ENCODE results near the gene NPHP4. TPM values are rescaled to one million over a fixed set of nuclear protein-coding genes. Genes with fewer than 3 reads are reported as not detected.

The NPHP4 gene
- 10 to 100 TPM; 11.4 to 12.6 TPM for total RNA-seq

- peak; percentile 99 for DNase-seq
- no peaks in the 10 kb centered on the region for H3K9me3 Mint-ChIP-seq
- no peaks in the 10 kb centered on the region for H3K27me3 Mint-ChIP-seq
Observed at GRCh38 chr1:5992026-5992813, at the start of gene NPHP4. TSS of gene NPHP4 (minus strand) at chr1:5992425. CDS start at chr1:5986289, 6,136 bp downstream.

GRCh38 chr1:6041432-6042062 lies 49.3 kb upstream of the NPHP4 start:
- Mint-ChIP-seq H3K9me3 (no peaks in the 10 kb centered on the region), H3K4me1 (peaks cover 23% of the 10 kb centered on the region), H3K27ac (no peak overlapping the region), H3K4me3 (no peak overlapping the region), H3K36me3 (peaks cover 16% of the 10 kb centered on the region), H3K27me3 (no peaks in the 10 kb centered on the region)
- DNase-seq = peak; percentile 30

More at GRCh38 chr1:5992026-5992813, at the start of gene NPHP4:
- H3K36me3 Mint-ChIP-seq = peaks cover 2% of the 10 kb centered on the region
- peak within 1 kb of the TSS; percentile 99 for H3K4me3 Mint-ChIP-seq
- peak within 1 kb of the TSS; percentile 92 for H3K27ac Mint-ChIP-seq
- peaks cover 20% of the 10 kb centered on the region for H3K4me1 Mint-ChIP-seq

- Mint-ChIP-seq H3K36me3 (peaks cover 17% of the 10 kb centered on the region), H3K4me3 (no peak overlapping the region), H3K27me3 (no peaks in the 10 kb centered on the region), H3K4me1 (peaks cover 27% of the 10 kb centered on the region), H3K9me3 (no peaks in the 10 kb centered on the region), H3K27ac (no peak overlapping the region)
- no peak for DNase-seq
Observed at GRCh38 chr1:6040861-6041415, 48.7 kb upstream of the NPHP4 start.

- no peak for DNase-seq
- Mint-ChIP-seq H3K9me3 (no peaks in the 10 kb centered on the region), H3K4me1 (peaks cover 30% of the 10 kb centered on the region), H3K27me3 (no peaks in the 10 kb centered on the region), H3K27ac (peak overlapping the region; percentile 11), H3K36me3 (peaks cover 20% of the 10 kb centered on the region), H3K4me3 (no peak overlapping the region)
Observed at GRCh38 chr1:6040444-6040843, 48.2 kb upstream of the NPHP4 start.

GRCh38 chr1:6039031-6039430 lies 46.8 kb upstream of the NPHP4 start:
- Mint-ChIP-seq H3K36me3 (peaks cover 27% of the 10 kb centered on the region), H3K4me1 (peaks cover 38% of the 10 kb centered on the region), H3K27ac (no peak overlapping the region), H3K27me3 (no peaks in the 10 kb centered on the region), H3K9me3 (no peaks in the 10 kb centered on the region), H3K4me3 (no peak overlapping the region)
- no peak for DNase-seq

GRCh38 chr1:6038603-6039002 lies 46.4 kb upstream of the NPHP4 start:
- Mint-ChIP-seq H3K27me3 (no peaks in the 10 kb centered on the region), H3K4me3 (no peak overlapping the region), H3K27ac (no peak overlapping the region), H3K9me3 (no peaks in the 10 kb centered on the region), H3K4me1 (peaks cover 36% of the 10 kb centered on the region), H3K36me3 (peaks cover 24% of the 10 kb centered on the region)
- DNase-seq = no peak

GRCh38 chr1:6037338-6037762 lies 45.1 kb upstream of the NPHP4 start:
- Mint-ChIP-seq H3K36me3 (peaks cover 28% of the 10 kb centered on the region), H3K4me3 (no peak overlapping the region)
- DNase-seq = peak; percentile 30

GRCh38 chr1:6035719-6036118 lies 43.5 kb upstream of the NPHP4 start:
- H3K9me3 Mint-ChIP-seq = no peaks in the 10 kb centered on the region
- no peaks in the 10 kb centered on the region for H3K27me3 Mint-ChIP-seq
- no peak overlapping the region for H3K4me3 Mint-ChIP-seq
- H3K4me1 Mint-ChIP-seq = peaks cover 59% of the 10 kb centered on the region
- no peak for DNase-seq
- peaks cover 32% of the 10 kb centered on the region for H3K36me3 Mint-ChIP-seq
- H3K27ac Mint-ChIP-seq = peak overlapping the region; percentile 10

More at GRCh38 chr1:6037338-6037762, 45.1 kb upstream of the NPHP4 start:
- H3K27me3 Mint-ChIP-seq = no peaks in the 10 kb centered on the region
- H3K9me3 Mint-ChIP-seq = no peaks in the 10 kb centered on the region
- H3K27ac Mint-ChIP-seq = peak overlapping the region; percentile 16
- peaks cover 46% of the 10 kb centered on the region for H3K4me1 Mint-ChIP-seq

- Mint-ChIP-seq H3K4me1 (peaks cover 63% of the 10 kb centered on the region), H3K36me3 (peaks cover 36% of the 10 kb centered on the region), H3K27me3 (no peaks in the 10 kb centered on the region), H3K9me3 (no peaks in the 10 kb centered on the region), H3K4me3 (no peak overlapping the region), H3K27ac (peak overlapping the region; percentile 10)
- no peak for DNase-seq
Observed at GRCh38 chr1:6035303-6035702, 43.1 kb upstream of the NPHP4 start.

- Mint-ChIP-seq H3K4me3 (no peak overlapping the region), H3K27me3 (no peaks in the 10 kb centered on the region), H3K9me3 (no peaks in the 10 kb centered on the region), H3K36me3 (peaks cover 39% of the 10 kb centered on the region), H3K4me1 (peaks cover 69% of the 10 kb centered on the region), H3K27ac (peak overlapping the region; percentile 54)
- DNase-seq = no peak
Observed at GRCh38 chr1:6034750-6035096, 42.5 kb upstream of the NPHP4 start.

- Mint-ChIP-seq H3K4me3 (no peak overlapping the region), H3K9me3 (no peaks in the 10 kb centered on the region), H3K27ac (no peak overlapping the region), H3K27me3 (no peaks in the 10 kb centered on the region), H3K4me1 (peaks cover 72% of the 10 kb centered on the region), H3K36me3 (peaks cover 42% of the 10 kb centered on the region)
- peak; percentile 43 for DNase-seq
Observed at GRCh38 chr1:6033986-6034749, 41.9 kb upstream of the NPHP4 start.

- Mint-ChIP-seq H3K9me3 (no peaks in the 10 kb centered on the region), H3K27me3 (no peaks in the 10 kb centered on the region), H3K4me1 (peaks cover 80% of the 10 kb centered on the region), H3K36me3 (peaks cover 53% of the 10 kb centered on the region), H3K4me3 (no peak overlapping the region), H3K27ac (no peak overlapping the region)
- DNase-seq = no peak
Observed at GRCh38 chr1:6033124-6033523, 40.9 kb upstream of the NPHP4 start.

- peaks cover 64% of the 10 kb centered on the region for H3K4me1 Mint-ChIP-seq
- H3K9me3 Mint-ChIP-seq = no peaks in the 10 kb centered on the region
- H3K27me3 Mint-ChIP-seq = no peaks in the 10 kb centered on the region
- H3K4me3 Mint-ChIP-seq = peak overlapping the region; percentile 2
- peak overlapping the region; percentile 5 for H3K27ac Mint-ChIP-seq
- no peak for DNase-seq
- H3K36me3 Mint-ChIP-seq = peaks cover 66% of the 10 kb centered on the region
Observed at GRCh38 chr1:6030547-6031261, 38.5 kb upstream of the NPHP4 start.

- H3K4me3 Mint-ChIP-seq = peak overlapping the region; percentile 2
- H3K36me3 Mint-ChIP-seq = peaks cover 63% of the 10 kb centered on the region
- no peaks in the 10 kb centered on the region for H3K9me3 Mint-ChIP-seq
- peaks cover 60% of the 10 kb centered on the region for H3K4me1 Mint-ChIP-seq
- no peak for DNase-seq
- peak overlapping the region; percentile 5 for H3K27ac Mint-ChIP-seq
- H3K27me3 Mint-ChIP-seq = no peaks in the 10 kb centered on the region
Observed at GRCh38 chr1:6030132-6030531, 37.9 kb upstream of the NPHP4 start.

Measured in activated naive CD8-positive, alpha-beta T cell treated with anti-CD3 and anti-CD28 coated beads for 36 hours (primary cell).